NB4 (cell line): ENCODE results near the gene CEP104.

Source experiments
- MAX ChIP-seq: IDR thresholded peaks from 2 replicates; pipeline ENCODE4 v1.6.1; 2011; ENCODE audit warnings: low read depth, low read length
- POLR2A ChIP-seq: IDR thresholded peaks from 2 replicates; pipeline ENCODE4 v1.6.1; 2011; ENCODE audit warnings: mild to moderate bottlenecking; ENCODE audit not compliant: insufficient read length; ENCODE audit errors: extremely low read depth
- TF ChIP-seq, protein P1 (sequence below): IDR thresholded peaks from one replicate; pipeline ENCODE4 v1.5.1; 2012; ENCODE audit warnings: low read depth, low read length

GRCh38 chr1:3770047-3770765, 86.8 kb downstream of the CEP104 start:
- TF ChIP-seq, protein P1, sequence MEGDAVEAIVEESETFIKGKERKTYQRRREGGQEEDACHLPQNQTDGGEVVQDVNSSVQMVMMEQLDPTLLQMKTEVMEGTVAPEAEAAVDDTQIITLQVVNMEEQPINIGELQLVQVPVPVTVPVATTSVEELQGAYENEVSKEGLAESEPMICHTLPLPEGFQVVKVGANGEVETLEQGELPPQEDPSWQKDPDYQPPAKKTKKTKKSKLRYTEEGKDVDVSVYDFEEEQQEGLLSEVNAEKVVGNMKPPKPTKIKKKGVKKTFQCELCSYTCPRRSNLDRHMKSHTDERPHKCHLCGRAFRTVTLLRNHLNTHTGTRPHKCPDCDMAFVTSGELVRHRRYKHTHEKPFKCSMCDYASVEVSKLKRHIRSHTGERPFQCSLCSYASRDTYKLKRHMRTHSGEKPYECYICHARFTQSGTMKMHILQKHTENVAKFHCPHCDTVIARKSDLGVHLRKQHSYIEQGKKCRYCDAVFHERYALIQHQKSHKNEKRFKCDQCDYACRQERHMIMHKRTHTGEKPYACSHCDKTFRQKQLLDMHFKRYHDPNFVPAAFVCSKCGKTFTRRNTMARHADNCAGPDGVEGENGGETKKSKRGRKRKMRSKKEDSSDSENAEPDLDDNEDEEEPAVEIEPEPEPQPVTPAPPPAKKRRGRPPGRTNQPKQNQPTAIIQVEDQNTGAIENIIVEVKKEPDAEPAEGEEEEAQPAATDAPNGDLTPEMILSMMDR: no peak
- TF ChIP-seq POLR2A (no peak), MAX (no peak)
